HL-60 (cell line): Measurements from ENCODE around the gene SYNM.
A peak's percentile ranks its signal among the peaks of the same experiment; 100 is the strongest.

Experiments
- DNase-seq, 2 experiments: peaks; one replicate each; pipeline ENCODE4 v3.0.0-alpha.2; 2010 to 2020; ENCODE audit warnings: low read depth in 1 of 2, low spot score in 1 of 2
- H3K27ac ChIP-seq: fragments of 250-450 bp; sonication (Bioruptor Pico); replicated peaks from 2 replicates; pipeline ENCODE4 v1.5.1; 2020; ENCODE audit warnings: mild to moderate bottlenecking, moderate library complexity
- H3K27me3 ChIP-seq: fragments of 250-450 bp; sonication (Bioruptor Pico); 2 replicates; pipeline ENCODE4 v1.5.1; 2021; ENCODE audit warnings: mild to moderate bottlenecking, moderate library complexity; ENCODE audit not compliant: insufficient read depth, poor library complexity, severe bottlenecking
- H3K4me3 ChIP-seq: replicated peaks from 2 replicates; pipeline ENCODE4 v1.5.1; 2011; ENCODE audit warnings: mild to moderate bottlenecking, control low read depth, low read length; ENCODE audit not compliant: insufficient read depth
- CTCF ChIP-seq: IDR thresholded peaks from one replicate; pipeline ENCODE4 v1.5.1; 2011; ENCODE audit warnings: low read length, control low read depth, inconsistent platforms; ENCODE audit not compliant: insufficient read depth
- GABPA ChIP-seq: IDR thresholded peaks from 2 replicates; pipeline ENCODE4 v1.6.1; 2012; ENCODE audit warnings: low read depth
- POLR2AphosphoS5 ChIP-seq: IDR thresholded peaks from 2 replicates; pipeline ENCODE4 v1.6.1; 2012; ENCODE audit warnings: low read depth
- REST ChIP-seq: IDR thresholded peaks from 2 replicates; pipeline ENCODE4 v1.6.1; 2012; ENCODE audit warnings: low read depth; ENCODE audit not compliant: insufficient replicate concordance
- SPI1 ChIP-seq: IDR thresholded peaks from 2 replicates; pipeline ENCODE4 v1.6.1; 2012; ENCODE audit warnings: low read depth, mild to moderate bottlenecking, borderline replicate concordance

SYNM gene

GRCh38 chr15:99099661-99100060, 5.2 kb upstream of the SYNM start:
- Histone ChIP-seq H3K4me3 (no peak overlapping the region), H3K27ac (no peak overlapping the region), H3K27me3 (peaks cover 29% of the 10 kb centered on the region)
- TF ChIP-seq POLR2AphosphoS5: no peak
- TF ChIP-seq REST: no peak
- TF ChIP-seq SPI1: no peak
- TF ChIP-seq GABPA: no peak
- no peak for TF ChIP-seq CTCF
- DNase-seq: no peak

GRCh38 chr15:99100245-99101173, 4.4 kb upstream of the SYNM start:
- peak; percentile 21 to 59 for DNase-seq
- Histone ChIP-seq H3K4me3 (peak overlapping the region; percentile 16; the same call in 1 of the 2 replicates), H3K27me3 (peaks cover 29% of the 10 kb centered on the region), H3K27ac (no peak overlapping the region)
- peak; percentile 30 for TF ChIP-seq CTCF
- no peak for TF ChIP-seq GABPA

- Histone ChIP-seq H3K27me3 (peaks cover 37% of the 10 kb centered on the region), H3K27ac (no peak overlapping the region), H3K4me3 (no peak overlapping the region)
- no peak for DNase-seq
- TF ChIP-seq POLR2AphosphoS5 (no peak), CTCF (no peak), SPI1 (no peak), REST (no peak), GABPA (no peak)
Measured at GRCh38 chr15:99101501-99101900, 3.4 kb upstream of the SYNM start.
